D341Med (cell line): ENCODE data around the gene PTGDS.

Source experiments
- DNase-seq: peaks from one replicate; pipeline ENCODE4 v3.0.0; 2012; ENCODE audit warnings: low spot score

PTGDS gene

DNA sequence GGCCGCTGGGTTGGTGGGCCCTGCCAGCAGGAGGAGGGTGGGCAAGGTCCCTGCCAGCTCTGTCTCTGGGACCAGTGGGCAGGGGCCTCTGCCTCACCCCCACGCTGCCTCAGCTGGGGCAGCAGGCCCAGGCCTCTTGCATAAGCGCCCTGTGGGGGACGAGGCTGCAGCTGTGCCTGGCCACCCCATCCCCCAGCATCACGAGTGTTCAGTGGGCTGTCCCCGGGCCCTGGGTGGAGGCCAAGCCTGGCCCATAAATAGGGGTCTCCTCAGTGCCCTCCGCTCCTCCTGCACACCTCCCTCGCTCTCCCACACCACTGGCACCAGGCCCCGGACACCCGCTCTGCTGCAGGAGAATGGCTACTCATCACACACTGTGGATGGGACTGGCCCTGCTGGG, at the start of gene PTGDS:
PTGDS (plus strand) TSS at position 282 of the 400 bp plus-strand sequence; CDS start at position 357, 75 bp downstream.
- no peak for DNase-seq

DNA sequence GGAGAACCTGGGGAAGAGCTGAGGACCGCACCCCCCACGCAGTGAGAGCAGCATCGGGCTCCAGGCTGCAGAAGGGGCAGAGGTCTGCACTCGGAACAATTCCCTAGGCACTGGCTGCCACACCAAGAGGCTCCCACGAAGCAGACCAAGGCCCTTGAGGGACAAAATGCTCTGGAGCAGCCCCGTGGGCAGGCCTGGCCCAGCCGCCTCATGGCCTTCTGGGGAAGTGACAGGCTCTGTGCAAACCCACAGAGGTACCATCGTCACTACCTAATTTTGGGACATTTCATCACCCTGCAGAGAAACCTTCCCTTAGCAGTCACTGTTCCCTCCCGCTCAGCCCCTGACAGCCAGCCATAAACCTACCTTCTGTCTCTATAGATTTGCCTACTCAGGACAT, 48.7 kb upstream of the PTGDS start:
- DNase-seq: no peak

DNA sequence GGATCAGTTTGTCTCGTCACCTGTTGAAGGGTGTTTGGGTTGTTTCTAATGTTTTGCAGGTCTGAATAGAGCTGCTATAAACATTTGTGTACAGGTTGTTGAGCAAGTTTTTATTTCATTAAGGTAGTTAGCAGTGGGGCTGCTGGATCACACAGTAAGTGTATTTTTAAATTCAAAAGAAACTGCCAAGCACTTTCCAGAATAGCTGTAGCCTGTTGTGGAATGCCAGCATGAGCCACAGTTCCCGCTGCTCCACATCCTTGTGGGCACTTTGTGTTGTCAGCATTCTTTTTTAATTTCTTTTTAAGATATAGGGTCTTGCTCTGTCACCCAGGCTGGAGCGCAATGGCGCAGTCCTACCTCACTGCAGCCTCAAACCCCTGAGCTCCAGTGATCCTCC, 47.3 kb upstream of the PTGDS start:
- DNase-seq: no peak

DNA sequence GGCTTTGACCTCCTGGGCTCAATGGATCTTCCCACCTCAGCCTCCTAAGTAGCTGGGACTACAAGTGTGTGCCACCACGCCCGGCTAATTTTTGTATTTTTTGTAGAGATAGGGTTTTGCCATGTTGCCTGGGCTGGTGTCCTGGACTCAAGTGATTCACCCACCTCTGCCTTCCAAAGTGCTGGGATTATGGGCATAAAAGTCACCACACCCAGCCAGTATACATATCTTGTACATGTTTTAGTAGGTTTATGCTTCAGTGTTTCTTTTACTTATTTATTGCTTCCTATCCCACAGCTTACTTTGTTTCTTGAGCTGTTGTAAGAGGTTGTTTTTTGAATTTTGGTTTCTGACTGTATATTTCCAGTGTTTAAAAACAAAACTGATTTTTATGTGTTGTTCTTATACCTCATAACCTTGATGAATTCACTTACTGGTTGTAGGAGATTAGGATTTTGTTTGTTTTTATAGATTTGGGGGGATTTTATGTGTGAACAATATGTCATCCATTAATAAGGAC, 45.6 kb upstream of the PTGDS start:
- no peak for DNase-seq

DNA sequence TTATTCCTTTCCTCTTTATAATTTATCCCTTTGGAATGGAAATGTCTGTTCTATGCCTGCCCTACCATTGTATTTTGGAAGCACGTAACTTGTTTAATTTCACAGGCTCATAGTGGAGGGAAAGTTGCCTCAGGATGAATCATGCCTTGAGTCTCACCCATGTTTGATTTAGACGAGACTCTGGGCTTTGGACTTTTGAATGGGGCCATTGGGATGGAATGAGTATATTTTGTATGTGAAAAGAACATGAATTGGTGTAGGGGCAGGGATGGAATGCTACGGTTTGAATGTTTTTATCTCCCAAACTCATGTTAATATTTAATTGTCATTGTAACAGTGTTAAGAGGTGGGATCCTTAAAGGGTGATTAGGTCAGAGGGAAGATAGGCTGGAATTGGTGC, 43.0 kb upstream of the PTGDS start:
- no peak for DNase-seq

DNA sequence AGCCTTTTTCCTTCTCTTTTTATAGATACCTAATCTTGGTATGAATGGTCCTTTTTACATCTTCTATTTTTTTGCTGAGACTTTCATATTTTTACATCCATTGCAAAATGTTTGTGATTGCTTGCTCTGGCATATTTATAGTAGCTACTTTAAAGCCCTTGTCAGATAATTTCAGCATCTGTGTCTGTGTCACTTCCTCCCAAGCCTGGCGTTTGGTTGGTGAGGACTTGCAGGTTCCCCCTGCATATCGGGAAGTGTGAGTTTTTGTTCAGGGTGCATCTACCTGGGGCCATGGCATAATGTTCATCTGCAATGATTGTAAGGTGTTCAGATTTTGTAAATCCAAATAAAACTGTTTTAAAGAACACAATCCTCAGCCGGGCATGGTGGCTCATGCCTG, 41.7 kb upstream of the PTGDS start:
- no peak for DNase-seq

DNA sequence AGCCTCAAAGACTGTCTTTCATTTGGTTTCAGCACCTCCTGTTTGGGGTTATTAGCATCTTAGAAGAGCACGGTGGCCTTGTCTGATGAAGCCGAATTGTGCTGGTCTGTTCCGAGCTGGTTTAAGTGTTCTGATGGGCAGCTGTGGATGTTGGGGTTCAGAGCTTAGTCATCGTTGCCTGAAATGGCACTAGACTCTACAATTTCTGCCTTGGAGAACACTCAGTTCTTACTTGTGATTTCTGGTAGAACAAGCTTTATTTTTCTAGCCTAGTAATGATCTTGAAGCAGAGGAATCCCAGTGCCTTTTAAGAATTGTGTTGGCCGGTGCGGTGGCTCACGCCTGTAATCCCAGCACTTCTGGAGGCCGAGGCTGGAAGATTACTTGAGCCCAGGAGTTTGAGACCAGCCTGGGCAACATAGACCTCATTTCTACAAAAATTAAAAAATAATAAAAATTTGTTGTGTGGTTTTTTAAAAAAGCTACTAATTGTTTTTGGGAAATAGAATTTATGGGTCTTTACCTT, 40.6 kb upstream of the PTGDS start:
- DNase-seq: no peak

DNA sequence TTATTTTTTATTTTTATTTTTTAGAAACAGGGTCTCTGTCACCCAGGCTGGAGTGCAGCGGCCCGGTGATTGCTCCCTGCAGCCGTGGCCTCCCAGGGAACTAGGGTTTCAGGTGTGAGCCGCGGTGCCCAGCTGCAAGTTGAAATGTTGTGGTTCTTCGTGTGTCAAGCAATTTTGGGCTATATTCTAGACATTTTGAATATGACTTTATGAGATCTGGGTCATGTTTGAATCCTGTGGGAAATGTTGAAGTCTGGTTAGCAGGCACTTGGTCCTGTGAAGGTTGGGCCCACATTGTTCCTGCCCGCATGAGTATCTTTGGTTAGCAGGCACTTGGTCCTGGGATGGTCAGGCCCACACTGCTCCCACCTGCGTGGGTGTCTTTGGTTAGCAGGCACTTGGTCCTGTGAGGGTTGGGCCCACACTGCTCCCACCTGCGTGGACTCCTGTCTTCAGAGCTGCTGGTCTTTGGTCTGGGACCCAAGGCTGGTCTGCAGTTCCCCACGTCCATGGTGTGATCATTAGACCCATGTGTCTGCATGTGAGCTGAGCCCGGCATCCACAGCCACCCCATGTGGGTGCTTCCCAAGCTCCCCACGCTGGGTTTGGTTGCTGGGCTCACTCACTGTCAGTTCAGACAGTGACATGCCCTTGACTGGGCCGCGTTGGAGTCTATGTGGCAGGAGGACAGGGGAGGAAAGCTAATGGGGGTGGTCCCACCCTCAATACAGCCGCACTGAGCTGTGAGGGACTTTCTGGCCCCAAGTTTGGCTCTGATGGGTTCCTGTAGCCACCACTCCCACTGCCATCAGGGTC, 39.9 kb upstream of the PTGDS start:
- DNase-seq: no peak

DNA sequence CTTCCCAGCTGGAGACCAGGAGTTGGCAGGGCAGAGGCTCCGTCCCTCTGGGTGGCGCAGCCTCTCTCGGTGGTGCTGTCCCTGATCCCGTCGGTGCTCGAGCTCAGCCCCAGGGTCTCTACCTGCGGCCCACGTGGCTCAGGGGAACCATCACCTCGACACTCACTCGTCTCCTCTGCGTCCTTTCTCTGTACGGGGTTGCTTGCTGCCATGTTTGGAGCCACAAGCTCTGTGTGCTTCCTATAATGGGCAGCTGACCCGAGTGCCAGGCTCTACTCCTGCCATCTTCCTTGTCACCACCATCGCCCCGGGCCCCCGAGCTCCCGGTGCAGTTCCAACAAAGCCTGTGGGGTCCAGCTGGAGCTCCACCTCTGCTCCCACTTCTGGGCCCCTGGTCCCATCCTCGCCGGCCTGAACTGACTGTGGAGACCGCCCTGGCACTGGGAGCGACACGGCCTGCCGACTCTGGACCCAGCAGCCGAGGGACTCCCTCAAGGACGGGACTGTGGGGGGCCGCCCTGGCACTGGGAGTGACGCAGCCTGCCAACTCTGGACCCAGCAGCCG, 37.8 kb upstream of the PTGDS start:
- no peak for DNase-seq

DNA sequence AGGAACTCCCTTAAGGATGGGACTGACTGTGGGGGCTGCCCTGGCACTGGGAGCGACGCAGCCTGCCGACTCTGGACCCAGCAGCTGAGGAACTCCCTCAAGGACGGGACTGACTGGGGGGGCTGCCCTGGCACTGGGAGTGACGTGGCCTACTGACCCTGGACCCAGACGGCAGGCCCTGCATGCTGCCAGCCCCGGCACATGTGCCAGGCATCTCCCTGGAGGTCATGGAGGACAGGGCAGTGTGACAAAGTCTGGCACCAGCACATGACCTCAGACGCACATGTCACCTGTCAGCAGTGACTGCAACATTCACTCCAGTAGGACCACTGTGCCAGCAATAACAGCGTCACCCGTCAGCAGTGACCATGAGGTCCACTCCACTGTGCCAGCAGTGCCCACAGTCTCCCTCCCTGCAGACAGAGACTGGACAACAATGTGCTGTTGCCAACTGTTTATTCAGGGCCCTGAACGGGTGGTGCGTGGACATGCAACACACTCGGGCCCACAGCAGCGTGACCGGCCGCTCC, 37.2 kb upstream of the PTGDS start:
- DNase-seq: no peak

DNA sequence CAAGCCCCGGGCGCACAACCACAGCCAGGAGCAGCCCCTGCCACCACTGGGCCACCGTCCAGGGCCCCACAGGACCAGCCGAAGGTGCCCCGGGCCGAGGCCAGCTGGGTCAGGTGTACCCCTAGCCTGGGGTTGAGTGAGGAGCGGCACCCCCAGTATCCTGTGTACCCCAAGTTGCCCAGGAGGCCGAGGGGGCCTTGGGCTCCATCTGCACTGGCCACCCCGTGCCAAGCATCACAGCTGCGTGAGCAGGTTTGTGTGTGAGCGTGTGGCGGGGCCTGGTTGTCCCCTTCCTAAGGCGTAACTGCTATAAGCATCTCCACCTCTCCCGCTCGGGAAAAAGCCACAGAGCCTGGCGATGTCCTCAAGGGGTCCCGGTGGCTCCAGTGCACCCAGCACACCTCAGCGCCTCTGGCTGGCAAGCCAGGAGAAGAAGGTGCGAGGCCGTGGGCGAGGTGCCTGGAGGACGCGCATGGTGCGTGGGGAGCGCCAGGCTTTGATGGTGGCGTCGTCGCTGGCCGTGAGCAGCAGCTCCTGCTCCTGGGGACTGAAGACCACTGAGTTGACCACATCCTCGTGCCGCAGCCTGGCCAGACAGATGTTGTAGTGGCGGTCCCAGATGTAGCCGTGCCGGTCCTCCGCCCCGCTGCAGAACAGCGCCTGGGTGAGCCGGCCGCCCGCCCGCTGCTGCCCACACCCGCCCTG, 36.6 kb upstream of the PTGDS start:
- DNase-seq: no peak

DNA sequence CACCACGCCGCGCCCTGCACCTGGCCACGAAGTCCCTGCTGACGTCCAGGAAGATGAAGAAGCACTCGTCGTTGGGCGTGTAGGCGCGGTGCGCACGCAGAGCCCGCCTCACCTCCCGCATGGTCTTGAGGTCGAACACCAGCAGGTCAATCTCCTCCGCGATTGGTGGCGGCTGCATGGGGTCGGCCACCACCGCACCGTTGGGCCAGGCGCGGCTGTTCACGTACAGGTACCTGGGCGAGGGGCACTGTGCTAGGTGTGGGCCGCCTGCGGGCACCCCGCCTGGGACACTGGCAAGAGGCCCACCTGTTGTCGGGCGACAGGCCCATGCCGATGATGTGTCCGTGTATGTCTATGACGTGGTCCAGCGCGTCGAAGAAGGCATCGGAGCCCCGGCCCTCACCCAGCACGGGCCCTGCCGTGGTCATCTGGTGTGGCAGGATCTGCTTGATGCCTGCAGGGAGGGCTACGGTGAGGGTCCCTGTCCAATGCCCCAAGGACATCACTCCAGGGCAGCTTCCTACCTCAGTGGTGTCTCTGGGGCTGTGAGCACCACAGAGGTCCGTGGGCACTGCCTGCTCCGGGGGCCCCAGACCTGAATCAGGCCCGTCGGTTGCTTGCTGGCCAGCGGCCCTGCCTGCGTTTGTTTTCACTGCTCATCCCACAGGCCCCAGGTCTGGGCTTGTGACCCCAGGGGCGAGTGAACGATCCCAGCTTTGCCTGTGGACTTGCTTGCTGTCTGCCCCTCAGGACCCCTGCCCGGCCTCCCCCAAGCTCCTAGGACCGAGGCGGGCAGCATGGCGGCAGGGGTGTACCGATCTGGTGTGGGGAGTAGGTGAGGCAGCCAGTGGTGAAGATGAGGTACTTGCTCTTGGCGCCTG, 35.8 kb upstream of the PTGDS start:
- no peak for DNase-seq

DNA sequence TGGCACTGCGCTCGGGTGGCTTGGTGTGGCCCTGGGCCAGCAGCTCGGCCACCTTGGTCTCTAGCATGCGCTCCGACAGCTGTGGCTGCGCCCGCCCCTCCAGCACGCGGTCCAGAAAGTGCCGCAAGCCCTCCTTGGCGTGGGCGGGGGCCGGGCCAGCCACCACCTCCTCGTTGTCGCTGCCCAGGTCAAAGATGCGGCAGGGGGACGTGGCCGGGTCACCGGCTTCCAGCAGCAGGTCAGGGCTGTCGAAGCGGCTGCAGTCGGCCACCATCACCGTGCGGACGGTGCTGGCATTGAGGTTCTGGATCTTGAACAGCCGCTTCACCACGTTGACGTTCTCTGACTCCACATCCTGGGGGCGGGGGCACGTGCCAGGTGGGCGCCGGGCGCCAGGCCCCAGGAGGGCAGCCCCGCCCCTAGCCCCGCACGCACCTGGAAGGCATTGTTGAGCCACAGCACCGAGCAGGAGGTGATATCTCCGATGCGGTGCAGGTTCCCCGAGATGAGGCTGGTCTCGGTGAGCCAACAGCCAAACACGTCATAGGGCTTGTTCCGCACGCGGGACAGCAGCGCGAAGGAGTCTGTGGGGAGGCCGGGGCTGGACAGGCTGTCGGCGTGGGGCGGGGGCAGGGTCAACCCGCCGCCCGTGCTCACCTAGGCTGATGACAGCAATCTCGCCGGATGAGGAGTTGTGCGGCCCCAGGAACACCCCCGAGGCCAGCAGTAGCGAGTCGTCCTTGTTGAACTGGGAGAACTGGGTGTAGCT, 35.0 kb upstream of the PTGDS start:
- no peak for DNase-seq

DNA sequence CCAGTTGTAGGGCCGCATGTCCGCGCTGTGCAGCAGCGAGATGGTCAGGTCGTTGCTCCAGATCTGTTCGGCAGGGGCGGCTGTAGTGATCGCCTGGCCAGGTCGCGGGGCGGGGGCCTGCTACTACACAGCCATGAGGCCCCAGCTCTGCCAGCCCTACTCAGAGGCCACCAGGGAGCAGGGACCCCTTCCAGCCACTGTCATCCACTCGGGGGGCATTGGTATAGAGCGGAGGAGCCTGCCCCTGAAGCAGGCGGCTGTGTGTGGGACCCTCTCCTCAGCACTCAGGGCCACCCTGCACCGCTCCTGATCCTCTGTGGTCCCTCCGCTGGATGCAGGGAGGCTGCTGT, 34.4 kb upstream of the PTGDS start:
- DNase-seq: no peak

DNA sequence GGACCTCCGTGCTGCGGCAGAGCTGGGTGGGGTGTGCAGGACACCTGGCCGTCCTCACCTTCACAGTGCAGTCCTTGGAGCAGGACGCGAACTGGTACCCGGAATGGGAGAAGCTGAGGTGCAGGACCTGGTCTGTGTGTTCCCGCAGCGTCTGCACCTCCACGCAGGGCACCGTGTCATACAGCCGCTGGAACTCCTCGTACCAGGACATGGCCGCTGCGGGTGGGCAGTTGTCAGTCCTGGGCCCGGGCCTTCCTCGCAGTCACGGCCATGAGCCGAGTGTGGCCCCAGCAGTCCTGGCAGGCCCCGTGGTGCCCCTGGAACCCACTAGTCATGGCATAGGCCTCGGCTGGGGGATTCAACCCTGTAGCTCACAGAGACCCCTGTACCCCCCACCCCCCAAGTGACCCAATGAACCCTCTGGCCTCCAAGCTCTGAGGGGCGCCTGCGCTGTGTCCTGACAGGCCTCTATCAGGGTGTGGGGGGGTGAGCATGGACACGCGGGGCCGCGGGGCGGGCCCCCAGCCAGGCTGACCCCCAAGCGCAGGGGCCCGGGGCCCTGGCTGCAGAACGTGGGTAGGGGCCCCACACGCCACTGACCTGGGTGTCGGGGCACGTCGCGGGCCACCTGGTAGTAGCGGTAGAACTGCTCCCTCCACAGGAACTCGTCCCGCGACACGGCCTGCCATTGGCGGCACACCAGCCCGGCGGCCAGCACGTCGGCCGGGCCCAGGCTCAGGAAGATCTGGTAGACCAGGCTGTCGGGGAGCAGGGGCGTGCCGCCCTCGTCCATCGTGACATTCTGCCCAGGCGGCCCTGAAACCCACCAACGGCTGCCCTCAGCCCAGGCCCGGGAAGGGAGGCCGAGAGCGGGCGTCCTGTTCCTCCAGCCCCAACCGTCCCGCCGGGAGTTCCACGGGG, 33.8 kb upstream of the PTGDS start:
- DNase-seq: peak; percentile 73

DNA sequence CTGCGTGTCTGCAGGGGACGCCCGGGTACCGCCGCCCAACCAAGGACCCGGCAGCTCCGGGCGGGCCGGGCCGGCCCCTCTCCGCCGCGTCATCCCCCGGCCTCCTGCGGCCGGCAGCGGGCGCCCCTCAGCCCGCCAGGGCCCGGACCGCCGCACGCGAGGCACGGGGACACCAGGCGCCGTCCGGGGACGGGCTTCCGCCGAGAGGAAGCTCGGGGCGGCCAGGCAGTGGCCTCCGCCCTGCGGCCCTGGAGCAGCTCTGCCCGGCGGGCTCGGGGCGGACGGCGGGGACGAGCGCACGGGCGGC, 33.1 kb upstream of the PTGDS start:
- no peak for DNase-seq

DNA sequence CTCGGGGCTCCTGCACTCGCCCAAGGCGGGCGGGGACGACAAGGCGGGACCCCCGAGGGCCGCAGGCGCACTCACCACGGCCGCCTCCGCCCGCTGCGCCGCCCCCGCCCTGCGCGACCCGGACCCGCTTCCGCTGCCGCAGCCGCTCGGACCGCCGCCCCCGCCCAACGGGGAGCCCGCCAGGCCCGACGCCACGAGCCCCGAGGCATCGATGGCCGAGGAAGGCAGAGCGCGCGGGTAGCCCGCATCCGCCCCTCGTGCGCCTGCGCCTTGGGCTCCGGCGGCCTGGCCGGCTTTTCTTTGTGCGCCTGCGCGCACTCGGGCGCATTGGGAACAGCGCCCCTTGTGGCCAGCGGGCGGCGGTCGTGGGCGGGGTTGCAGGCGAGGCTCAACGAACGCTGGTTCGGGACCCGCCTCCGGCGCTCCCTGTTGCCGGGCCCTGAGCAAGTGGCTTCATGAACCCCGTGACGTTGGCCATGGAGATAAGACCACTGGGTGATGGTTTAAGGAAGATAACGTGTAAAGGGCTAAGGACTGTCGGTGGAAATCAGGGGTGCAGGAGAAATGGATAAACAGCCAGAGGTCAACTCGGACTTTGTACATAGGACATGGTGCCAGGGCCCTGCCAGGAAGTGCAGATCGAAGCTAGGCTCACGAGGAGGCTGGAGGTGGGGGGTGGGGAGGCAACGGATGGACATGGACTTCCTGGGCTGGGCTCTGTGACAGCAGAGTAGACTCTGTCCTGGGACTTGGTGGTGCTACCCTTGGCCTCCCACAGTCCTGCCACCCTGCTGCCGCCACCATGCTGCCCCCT, 32.6 kb upstream of the PTGDS start, which contains the start of the genes C8G and FBXW5:
C8G (plus strand) TSS at position 725 of the 814 bp plus-strand sequence; CDS start at position 803, 78 bp downstream.
FBXW5 (minus strand) TSS at position 220 of the 814 bp plus-strand sequence. CDS start 655 bp downstream, outside the sequence.
- DNase-seq: peak; percentile 100

DNA sequence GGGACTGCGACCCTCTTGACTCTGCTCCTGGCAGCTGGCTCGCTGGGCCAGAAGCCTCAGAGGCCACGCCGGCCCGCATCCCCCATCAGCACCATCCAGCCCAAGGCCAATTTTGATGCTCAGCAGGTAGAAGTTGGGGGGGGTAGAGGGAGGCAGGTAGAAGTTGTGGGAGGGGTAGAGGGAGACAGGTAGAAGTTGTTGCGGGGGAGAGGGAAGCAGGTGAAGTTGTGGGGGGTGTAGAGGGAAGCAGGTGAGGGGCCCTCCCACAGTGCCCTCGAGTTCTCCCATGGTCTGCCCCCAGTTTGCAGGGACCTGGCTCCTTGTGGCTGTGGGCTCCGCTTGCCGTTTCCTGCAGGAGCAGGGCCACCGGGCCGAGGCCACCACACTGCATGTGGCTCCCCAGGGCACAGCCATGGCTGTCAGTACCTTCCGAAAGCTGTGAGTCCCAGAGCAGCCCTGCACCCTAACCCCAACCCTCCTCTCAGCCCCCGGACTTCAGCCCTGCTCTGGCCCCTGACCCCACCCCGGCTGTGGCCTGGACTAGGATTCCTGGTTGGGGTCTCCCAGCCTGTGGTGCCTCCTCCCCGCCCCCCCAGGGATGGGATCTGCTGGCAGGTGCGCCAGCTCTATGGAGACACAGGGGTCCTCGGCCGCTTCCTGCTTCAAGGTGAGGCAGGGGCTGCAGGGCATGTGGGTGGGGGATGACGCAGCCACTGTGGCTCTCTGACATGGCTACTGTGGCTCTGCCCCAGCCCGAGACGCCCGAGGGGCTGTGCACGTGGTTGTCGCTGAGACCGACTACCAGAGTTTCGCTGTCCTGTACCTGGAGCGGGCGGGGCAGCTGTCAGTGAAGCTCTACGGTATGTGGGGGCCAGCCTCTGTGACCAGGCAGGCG, 31.7 kb upstream of the PTGDS start:
- no peak for DNase-seq
